ENCODE results near the gene CEBPZ. TPM values are rescaled to one million over a fixed set of nuclear protein-coding genes. Genes with fewer than 3 reads are reported as not detected.
A peak's percentile ranks its signal among the peaks of the same experiment; 100 is the strongest.
"Not testable (repeated sequence)": the region's sequence is repeated elsewhere in the genome, so short reads cannot be mapped to it uniquely, and the experiment has no call there.

Gene CEBPZ
- total RNA-seq, 2 donors from 2014 or later: 33.2 to 41.9 TPM

DNA sequence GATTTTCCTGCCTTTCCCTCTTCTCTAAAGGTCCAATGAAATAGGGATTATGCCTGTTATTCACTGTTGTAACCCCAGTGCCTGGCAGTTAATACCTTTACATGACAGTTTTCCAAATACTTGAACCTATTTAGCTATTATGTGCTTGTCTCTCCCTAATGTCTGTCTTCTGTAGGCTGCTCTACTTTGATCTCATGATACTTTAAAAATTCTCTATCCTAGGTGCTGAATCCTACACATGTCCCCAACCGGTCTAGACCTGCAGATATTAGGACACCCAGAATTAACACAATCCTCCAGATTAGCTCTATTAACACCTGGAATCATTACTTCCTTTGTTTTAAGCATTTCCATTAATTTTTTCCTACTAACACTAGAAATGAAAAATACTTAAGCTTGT lies 7.3 kb downstream of the CEBPZ start:
- no peak for ATAC-seq
- no peak for DNase-seq
- intact Hi-C loops (cut with DNase I): no loop called here

DNA sequence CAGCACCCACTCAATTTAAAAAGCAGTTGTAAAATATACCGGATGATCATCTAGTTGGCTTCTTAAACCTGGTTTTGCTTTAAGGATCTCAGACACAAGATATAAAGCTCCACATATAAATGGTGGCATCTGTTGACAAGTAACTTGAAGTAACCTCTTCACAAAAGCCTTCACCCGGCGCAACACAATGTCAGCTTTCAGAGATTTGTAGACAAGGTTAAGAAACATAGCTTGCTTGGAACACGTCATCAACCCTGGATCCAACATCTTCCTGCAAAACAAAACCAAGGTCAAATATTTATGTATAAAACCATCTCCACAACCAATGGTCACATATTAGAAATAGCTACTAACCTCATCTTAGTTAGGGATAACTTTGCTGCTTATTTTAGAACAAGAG lies 8.3 kb downstream of the CEBPZ start:
- DNase-seq (no peak), ATAC-seq (no peak)
- intact Hi-C loops (cut with DNase I): no loop called here

DNA sequence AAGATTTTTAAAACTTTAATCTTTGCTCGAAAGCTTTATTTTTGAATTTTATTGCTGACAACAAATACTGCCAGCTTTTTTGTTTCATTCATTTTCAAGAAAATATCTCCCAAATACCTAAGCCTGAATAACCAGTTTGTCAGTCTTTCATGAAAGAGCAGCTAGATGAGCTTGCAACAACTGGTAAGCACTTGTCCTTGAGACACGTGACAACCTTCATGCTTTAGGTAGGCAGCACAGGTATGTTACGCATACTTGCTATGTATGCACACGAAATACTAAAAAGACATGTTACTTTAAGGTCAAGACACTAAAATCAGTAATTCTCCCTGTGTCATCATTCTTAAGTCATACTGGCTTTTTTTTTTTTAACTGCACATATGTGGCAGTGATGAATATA lies 12.3 kb downstream of the CEBPZ start:
- DNase-seq (no peak), ATAC-seq (no peak)
- intact Hi-C loops (cut with DNase I): no loop called here

DNA sequence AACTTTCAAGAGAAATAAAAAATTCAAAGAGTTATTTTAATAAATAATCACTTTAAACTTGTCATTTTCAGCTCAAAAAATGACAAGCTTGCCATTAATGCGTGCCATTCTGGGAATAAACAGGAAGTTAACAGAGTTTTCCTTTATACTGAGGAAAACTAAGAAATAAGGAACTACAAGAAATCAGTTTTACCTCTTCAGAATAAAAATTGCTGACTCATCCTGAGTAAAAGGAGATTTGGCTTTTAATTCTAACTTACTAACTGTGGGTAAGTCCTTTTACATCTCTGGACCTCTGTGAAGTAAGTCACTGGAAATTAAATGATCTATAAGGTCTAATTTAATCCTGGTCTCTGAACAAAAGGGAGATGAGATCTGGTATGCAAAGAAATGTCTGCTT lies 16.1 kb downstream of the CEBPZ start:
- no peak for ATAC-seq
- intact Hi-C loops (cut with DNase I): no loop called here
- no peak for DNase-seq

DNA sequence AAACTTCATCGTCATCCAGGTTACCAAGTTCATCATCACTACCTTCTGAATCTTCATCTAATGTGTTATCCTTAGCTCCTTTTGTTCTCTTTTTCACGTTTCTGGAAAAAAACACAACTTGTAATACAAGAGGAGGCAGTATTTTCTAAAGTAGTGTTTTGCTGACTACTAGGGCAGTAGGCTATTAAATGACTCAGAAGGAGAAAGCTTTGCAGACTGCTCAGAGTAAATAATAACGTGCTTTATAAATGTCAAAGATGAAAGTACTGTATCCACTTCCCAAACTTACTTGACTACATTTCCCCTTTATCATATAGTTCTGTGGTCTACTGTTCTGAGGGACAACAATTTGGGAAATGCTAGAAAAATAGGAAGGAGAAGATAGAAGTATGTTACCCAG lies 19.5 kb downstream of the CEBPZ start:
- no peak for DNase-seq
- no peak for ATAC-seq
- intact Hi-C loops (cut with DNase I): no loop called here

DNA sequence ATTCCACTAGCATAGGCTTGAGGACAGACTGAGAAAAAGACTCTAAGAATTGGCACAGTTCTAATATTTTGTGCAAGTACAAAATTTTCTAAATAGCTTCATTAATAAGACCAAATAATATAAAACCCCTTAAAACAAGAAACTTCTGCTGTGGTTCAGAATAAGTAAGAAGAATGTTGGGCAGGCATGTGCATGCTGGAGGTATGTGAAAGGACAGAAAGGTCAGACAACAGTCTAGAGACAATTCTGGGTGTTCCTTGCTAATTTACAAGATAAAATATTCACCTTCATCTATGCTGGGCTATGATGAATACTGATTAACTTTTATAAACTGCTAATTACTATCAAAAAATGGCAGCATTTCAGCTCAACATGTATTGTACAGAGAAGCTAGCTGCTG lies 20.2 kb downstream of the CEBPZ start:
- DNase-seq (no peak), ATAC-seq (no peak)
- intact Hi-C loops (cut with DNase I): no loop called here

DNA sequence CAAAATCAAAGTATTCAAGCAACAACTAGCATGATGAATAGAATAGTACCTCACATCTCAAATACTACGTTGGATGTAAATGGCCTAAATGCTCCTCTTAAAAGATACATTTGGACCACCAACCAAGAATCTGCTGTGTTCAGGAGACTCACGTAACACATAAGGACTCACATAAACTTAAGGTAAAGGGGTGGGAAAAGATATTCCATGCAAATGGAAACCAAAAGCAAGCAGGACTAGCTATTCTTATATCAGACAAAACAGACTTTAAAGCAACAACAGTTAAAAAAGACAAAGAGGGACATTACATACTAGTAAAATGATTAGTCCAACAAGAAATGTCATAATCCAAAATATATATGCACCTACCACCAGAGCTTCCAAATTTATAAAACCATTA lies 24.6 kb downstream of the CEBPZ start:
- ATAC-seq; intact Hi-C loops (cut with DNase I); DNase-seq: not testable (repeated sequence)

DNA sequence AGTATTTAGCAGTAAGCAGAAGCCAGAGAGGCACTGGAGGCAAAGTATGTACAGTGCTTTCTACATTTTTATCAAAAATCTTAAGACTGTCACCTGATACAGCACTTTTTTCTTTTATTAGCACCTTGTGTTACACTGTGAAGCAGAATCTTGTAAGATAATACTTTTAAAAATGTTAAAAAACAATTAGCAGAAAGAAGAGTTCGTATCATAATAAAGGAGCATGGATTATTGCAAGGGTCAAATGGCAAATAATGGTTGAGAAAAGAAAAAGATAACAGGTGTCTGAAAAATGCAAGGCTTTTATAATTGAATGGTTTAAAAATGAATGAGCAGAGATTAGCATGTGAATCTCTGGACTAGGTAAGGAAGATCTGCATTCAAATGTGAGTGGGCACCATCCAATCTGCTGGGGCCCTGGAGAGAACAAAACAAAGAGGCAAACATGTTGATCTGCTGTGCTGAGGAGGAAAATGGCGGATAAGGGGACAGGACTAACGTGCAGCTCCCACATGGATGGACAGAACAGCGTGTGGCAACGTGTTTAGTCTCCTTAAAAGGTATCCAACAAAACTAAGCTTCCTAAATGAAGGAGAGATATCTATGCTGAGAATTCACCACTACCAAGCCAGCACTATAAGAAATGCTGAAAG lies 25.6 kb downstream of the CEBPZ start:
- DNase-seq (no peak), ATAC-seq (no peak)
- intact Hi-C loops (cut with DNase I): no loop called here

DNA sequence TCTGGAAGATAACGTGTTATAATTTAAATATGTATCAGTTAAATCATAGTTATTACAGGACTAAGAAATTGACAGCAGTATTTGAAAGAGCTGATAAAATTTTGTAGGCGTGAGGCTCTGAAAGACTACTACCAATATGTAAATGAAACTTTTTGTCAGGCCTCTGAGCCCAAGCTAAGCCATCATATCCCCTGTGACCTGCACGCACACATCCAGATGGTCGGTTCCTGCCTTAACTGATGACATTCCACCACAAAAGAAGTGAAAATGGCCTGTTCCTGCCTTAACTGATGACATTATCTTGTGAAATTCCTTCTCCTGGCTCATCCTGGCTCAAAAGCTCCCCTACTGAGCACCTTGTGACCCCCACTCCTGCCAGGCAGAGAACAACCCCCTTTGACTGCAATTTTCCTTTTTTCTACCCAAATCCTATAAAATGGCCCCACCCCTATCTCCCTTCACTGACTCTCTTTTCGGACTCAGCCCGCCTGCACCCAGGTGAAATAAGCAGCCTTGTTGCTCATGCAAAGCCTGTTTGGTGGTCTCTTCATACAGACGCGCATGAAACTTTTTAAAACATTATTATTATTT lies 26.2 kb downstream of the CEBPZ start:
- DNase-seq; intact Hi-C loops (cut with DNase I); ATAC-seq: not testable (repeated sequence)

DNA sequence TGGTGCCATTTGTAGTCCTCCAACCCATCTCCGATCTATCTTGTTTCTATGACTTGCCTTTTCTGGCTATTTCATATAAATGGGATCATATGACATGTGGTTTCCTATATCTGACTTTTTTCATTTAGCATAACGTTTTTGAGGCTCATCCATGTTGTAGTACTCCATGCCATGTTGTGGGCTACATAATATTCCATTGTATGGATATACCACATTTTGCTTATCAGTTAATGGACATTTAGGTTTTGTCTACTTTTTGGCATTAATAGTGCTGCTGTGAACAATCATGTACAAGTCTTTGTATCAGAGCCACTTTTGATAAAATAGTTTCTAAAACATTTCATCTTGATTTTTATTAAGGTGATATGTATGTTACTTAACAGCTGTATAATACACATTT lies 27.7 kb downstream of the CEBPZ start:
- DNase-seq (no peak), ATAC-seq (no peak)
- intact Hi-C loops (cut with DNase I): no loop called here

DNA sequence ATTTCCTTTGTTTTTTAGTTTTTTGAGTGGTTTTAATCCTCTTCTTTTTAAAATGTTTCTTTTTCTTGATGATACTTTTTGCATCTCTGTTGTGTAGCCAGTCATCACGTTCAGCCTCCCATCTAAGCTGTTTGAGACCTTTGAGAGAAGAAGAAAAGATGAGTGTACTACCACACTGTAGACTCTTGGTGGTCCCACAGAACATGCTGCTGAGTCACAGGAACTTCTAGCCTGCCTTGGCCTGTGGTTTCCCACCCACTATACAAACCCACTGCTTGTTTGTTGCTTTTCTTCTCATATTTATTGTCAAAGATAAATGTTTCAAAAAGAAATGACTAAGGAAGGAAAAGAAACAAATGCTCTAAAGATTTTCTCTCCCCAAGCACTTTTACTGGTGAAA lies 29.6 kb downstream of the CEBPZ start:
- ATAC-seq (no peak), DNase-seq (no peak)
- intact Hi-C loops (cut with DNase I): no loop called here

DNA sequence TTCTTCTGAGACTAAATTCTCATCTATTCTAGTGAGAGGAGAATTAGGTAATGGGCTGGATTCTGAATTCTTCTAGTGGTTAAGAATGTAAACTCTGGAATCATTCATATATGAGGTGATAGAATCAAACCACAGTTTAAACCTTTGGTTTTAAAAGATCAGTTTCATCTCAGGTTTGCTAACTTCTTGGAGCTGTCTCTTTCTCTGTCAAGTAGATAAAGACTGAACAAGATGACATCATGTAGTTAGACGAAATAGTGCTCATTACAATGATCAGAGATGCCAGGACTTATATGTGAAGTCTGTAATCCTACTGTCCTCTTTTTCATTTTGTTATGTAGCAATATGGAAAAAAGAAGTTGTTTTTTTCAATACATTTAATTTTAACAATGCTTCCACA lies 30.2 kb downstream of the CEBPZ start:
- ATAC-seq (no peak), DNase-seq (no peak)
- intact Hi-C loops (cut with DNase I): no loop called here

DNA sequence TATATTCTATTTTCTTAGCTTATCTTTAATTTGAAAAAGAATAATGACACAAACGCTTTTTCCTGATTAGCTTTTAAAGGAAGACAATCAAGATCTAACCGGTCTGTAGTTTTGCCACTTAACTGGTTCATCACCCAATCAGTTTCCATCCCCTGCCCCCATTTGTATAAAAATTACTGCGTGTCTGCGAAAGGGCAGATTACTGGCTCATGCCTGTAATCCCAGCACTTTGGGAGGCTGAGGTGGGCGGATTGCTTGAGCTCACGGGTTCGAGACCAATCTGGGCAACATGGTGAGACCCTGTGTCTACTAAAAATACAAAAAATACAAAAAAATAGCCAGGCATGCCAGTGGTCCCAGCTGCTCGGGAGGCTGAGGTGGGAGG lies 32.7 kb downstream of the CEBPZ start:
- intact Hi-C loops (cut with DNase I): no loop called here
- no peak for DNase-seq
- ATAC-seq: no peak

DNA sequence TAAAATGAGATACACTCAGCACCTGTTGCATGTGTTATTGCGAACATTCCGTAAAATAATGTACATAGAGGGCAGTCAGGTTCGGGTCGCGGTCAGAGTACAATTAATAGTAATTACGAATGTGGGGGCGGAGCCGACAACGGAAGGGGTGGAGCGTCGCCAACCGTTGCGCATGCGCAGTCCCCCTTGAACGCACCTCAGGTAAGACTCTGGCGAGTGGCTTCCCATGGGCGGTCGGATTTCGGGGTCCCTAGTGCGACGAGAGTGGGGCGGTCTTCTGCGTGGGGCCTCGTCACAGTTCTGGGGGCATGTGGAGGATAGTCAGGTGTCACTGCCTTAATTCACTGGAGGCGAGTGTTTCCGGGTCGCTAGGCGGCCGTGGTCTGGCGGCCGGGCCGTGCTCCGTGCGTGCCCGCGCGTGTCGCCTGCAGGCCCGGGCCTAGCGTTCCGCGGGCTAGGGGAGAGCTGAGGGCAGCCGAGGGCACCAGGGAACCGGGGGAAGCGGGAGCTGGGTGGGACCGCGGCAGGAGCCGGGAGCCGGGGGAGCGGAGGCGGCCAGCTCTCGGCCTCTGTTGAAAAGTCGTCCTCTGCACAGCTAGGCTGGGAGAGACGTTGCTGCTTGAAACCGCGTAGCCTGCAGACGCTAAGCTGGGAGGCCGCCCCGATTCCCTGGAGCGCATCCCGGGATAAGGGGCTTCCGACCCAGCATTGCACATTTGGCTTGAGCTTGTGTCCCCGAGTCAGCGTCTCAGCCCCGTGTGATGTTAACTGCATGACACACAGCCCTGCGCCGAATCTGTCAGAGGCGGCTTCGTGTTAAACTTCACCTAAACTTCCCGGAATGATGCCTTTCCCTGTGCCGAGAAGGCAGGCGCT lies 34.8 kb downstream of the CEBPZ start, which contains the start of gene CEBPZOS:
Gene CEBPZOS, plus strand, starts transcription at position 177 of the 876 bp plus-strand sequence. CDS start 3,209 bp downstream, outside the sequence.
- ATAC-seq (peak; percentile 92 to 93), DNase-seq (peak; percentile 86)
- intact Hi-C loops (cut with DNase I): no loop called here

DNA sequence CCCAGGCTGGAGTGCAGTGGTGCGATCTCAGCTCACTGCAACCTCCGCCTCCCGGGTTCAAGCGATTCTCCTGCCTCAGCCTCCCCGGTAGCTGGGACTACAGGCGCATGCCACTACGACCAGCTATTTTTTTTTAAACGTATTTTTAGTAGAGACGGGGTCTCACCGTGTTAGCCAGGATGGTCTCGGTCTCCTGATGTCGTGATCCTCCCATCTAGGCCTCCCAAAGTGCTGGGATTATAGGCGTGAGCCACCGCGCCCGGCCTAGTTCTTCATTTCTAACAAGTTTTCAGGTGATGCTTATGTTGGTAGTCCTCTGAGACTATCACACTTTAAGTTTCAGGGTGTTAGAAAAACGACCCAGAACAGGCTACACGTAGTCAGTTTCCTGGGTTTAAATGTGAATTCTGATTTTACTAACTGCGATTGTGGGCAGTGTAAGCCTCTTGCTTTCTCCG lies 35.5 kb downstream of the CEBPZ start:
- not testable (repeated sequence) for ATAC-seq

DNA sequence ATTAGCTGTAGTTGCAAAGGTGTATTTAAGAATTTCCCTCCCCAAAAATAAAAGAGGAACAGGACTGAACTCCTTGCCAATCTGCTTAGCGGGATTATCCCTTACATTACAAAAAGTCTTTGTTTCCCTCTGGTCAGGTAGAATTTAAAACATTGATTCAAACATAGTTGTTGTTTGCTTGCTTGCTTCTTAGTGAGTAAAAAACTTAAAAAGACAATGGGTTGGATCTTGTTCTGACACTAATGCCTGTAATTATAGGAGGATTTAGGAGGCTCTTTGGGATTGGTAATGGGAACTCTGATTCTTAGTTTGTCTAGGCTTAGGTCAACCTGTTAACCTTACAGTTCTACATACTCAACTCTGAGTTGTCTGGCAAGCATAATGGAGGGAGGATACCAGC lies 38.8 kb downstream of the CEBPZ start:
- no peak for DNase-seq
- ATAC-seq: no peak
- intact Hi-C loops (cut with DNase I): no loop called here

More for the DNA sequence above, 35.5 kb downstream of the CEBPZ start:
- intact Hi-C loops (cut with DNase I); DNase-seq: not testable (repeated sequence)

DNA sequence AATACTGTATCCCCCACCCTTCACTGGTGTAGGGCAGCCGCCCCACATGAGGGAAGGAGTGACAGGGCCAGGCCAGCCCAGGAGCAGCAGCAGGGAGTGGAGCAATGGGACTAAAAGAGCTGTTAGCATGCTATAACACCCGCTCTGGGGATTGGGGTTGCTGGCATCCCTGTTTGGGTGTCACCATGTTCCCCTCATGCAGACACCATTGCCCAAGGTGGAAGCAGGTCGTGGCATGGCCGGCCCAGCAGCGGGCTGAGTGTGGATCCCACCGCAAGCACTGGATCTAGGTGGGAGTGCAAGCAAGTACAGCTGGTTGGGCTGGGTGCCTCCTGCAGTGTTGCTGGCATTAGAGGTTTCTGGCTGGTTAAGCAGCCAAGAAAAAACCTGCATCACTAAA lies 39.6 kb downstream of the CEBPZ start:
- intact Hi-C loops (cut with DNase I): no loop called here
- DNase-seq (no peak), ATAC-seq (no peak)

DNA sequence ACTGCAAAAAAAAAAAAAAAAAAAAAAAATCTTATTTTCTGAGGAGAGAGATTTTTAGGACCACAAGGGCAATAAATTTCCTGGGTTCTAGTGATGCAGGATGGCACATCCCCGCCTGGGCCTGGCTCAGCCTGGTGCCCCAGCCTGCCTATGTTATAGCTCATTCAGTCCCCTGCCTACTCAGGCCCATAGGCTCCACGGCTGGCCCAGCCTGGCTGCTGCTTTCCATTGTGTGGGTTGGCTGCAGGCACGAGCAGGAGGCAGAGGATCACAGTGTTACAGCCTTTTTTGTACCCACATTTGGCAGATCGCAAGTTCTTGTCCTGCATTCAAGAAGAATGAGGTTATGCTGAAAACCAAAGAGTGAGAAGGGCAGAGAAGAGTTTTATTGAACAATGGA lies 40.1 kb downstream of the CEBPZ start:
- no peak for ATAC-seq
- no peak for DNase-seq
- intact Hi-C loops (cut with DNase I): no loop called here

DNA sequence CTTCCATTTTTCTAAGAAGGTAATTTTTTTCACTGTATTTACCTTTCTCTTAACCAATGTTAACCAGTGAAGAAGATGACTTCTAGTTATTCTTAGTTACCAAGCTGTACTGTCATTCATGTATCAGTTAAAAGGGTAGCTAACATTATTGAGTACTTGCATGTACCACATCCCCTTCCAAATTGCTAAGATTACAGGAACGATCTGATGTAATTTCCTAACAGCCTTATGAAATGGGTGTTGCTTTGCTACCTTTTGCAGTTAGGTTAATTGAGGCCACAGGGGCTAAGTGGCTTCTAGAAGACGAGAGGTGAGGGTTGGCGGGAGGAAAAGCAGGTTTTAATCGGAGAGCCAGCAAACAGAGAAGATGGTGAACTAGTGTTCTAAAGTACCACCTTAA lies 41.1 kb downstream of the CEBPZ start:
- no peak for ATAC-seq
- DNase-seq: no peak
- intact Hi-C loops (cut with DNase I): no loop called here

DNA sequence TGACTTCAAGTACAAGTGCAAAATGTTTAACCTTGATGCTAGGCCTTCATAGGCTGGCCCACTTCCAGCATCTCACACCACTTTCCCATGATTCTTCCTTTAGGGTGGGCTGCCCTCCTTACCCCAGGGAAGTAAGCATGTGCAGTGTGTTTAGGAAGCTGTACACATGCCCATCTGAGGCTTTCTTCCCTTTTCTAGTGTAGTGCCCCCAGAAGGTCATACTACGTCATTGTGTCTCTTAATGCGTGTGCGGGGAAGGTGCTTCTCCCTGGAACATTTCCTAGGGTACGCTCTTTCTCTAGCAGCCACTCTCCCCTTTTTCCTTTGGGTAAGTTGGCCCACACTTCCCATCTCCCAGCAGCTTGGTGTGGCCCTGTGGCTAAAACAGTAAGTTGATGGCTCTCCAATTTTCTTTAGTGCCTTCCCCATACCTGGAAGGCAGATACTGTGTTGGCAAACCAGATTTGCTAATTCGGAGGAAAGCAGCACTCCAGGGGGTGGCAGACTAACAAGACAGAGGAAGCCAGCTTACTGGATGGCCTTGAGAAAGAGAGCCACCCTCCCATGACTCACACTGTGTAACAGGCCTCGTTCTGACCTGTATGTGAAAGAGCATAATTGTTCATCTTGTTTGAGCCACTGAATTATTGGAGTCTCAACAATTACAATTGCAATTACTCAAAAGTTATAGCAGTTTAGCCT lies 41.8 kb downstream of the CEBPZ start:
- peak in 1 of 2 donors; percentile 58 for ATAC-seq
- no peak for DNase-seq
- intact Hi-C loops (cut with DNase I): no loop called here
